ENCODE measurements around the gene PRDM13.
A peak's percentile ranks its signal among the peaks of the same experiment; 100 is the strongest.
"Not testable (repeated sequence)": the region's sequence is repeated elsewhere in the genome, so short reads cannot be mapped to it uniquely, and the experiment has no call there.

Gene PRDM13

GRCh38 chr6:99606656-99607415 lies at the start of gene PRDM13:
Gene PRDM13, plus strand, starts transcription at chr6:99606833. Its CDS starts 202 bp downstream, at chr6:99607035.
- no peak for DNase-seq

- peak; percentile 18 for DNase-seq
These were observed 47.6 kb upstream of the PRDM13 start for GRCh38 chr6:99559057-99559456.

- DNase-seq: no peak
These were observed 46.0 kb upstream of the PRDM13 start for GRCh38 chr6:99560668-99561067.

GRCh38 chr6:99563056-99563723 lies 43.4 kb upstream of the PRDM13 start:
- no peak for DNase-seq

GRCh38 chr6:99568103-99568933 lies 38.3 kb upstream of the PRDM13 start, which contains the start of gene CCNC:
Gene CCNC, minus strand, starts transcription at chr6:99568660. Its CDS starts 133 bp downstream, at chr6:99568527.
- DNase-seq: peak; percentile 82

GRCh38 chr6:99573980-99574617 lies 32.5 kb upstream of the PRDM13 start:
- DNase-seq: no peak

- no peak for DNase-seq
These were observed 30.9 kb upstream of the PRDM13 start for GRCh38 chr6:99575544-99576227.

- DNase-seq: no peak
These were observed 26.9 kb upstream of the PRDM13 start for GRCh38 chr6:99579781-99580180.

GRCh38 chr6:99587792-99588191 lies 18.8 kb upstream of the PRDM13 start:
- no peak for DNase-seq

GRCh38 chr6:99588618-99589289 lies 17.9 kb upstream of the PRDM13 start:
- DNase-seq: no peak

- DNase-seq: no peak
These were observed 17.4 kb upstream of the PRDM13 start for GRCh38 chr6:99589290-99589672.

GRCh38 chr6:99589907-99590493 lies 16.6 kb upstream of the PRDM13 start:
- no peak for DNase-seq

- DNase-seq: no peak
These were observed 15.6 kb upstream of the PRDM13 start for GRCh38 chr6:99590728-99591672.

- DNase-seq: no peak
These were observed 14.8 kb upstream of the PRDM13 start for GRCh38 chr6:99591673-99592364.

- peak; percentile 99 to 100 for DNase-seq
These were observed 13.7 kb upstream of the PRDM13 start for GRCh38 chr6:99592900-99593299.

GRCh38 chr6:99594696-99595095 lies 11.9 kb upstream of the PRDM13 start:
- DNase-seq: not testable (repeated sequence)

- no peak for DNase-seq
These were observed 3.9 kb upstream of the PRDM13 start for GRCh38 chr6:99602520-99603420.

- no peak for DNase-seq
These were observed 3.0 kb upstream of the PRDM13 start for GRCh38 chr6:99603421-99604165.
